ENCODE results near the gene SLC7A1. TPM values are rescaled to one million over a fixed set of nuclear protein-coding genes. Genes with fewer than 3 reads are reported as not detected.

Gene SLC7A1
- total and polyA plus RNA-seq, 12 donors, result 3.8 to 29.2 (median 17.4) TPM

GRCh38 chr13:29516012-29516411 is 79.5 kb downstream of the SLC7A1 start:
- DNase-seq, result no peak
- TF ChIP-seq CTCF (IDR thresholded peaks at IDR 0.05), result no peak
- no peaks in the 10 kb centered on the region for H3K9me3 ChIP-seq
- H3K27ac ChIP-seq, result no peak overlapping the region
- H3K27me3 ChIP-seq, result no peaks in the 10 kb centered on the region
- H3K4me3 ChIP-seq, result no peak overlapping the region
- no peak for ATAC-seq
- intact Hi-C loops (cut with DNase I), result loop anchor here in 1 of 10 donors (10.0 kb wide), 1 partner anchor 409 kb away; no protein-coding TSS in a partner anchor
- H3K36me3 ChIP-seq, result peaks cover 0 to 78% (median 8%) of the 10 kb centered on the region in 9 donors
- peaks cover 0 to 9% (median 0%) of the 10 kb centered on the region in 9 donors for H3K4me1 ChIP-seq
- WGBS, 2 donors, result 95 to 96% methylated on average over 11 of the region's 11 CpGs

- ATAC-seq (no peak), DNase-seq (no peak)
- WGBS, 2 donors, result 91 to 95% methylated on average over 7 of the region's 7 CpGs
- no peaks in the 10 kb centered on the region for H3K9me3 ChIP-seq
- intact Hi-C loops (cut with DNase I), result loop anchor here in 1 of 10 donors (10.0 kb wide), 1 partner anchor 409 kb away; no protein-coding TSS in a partner anchor
- peaks cover 0 to 73% (median 8%) of the 10 kb centered on the region in 9 donors for H3K36me3 ChIP-seq
- no peak for TF ChIP-seq CTCF (IDR thresholded peaks at IDR 0.05)
- peaks cover 0 to 9% (median 0%) of the 10 kb centered on the region in 9 donors for H3K4me1 ChIP-seq
- H3K27me3 ChIP-seq, result no peaks in the 10 kb centered on the region
- H3K4me3 ChIP-seq, result no peak overlapping the region
- no peak overlapping the region for H3K27ac ChIP-seq
These were observed 80.1 kb downstream of the SLC7A1 start for GRCh38 chr13:29515372-29515771.

- no peak for TF ChIP-seq CTCF (IDR thresholded peaks at IDR 0.05)
- no peak overlapping the region for H3K27ac ChIP-seq
- ATAC-seq, result peak in 2 of 8 donors; percentile 4 to 9
- peaks cover 0 to 70% (median 8%) of the 10 kb centered on the region in 9 donors for H3K36me3 ChIP-seq
- WGBS, 2 donors, result 80 to 86% methylated on average over 13 of the region's 13 CpGs
- no peak overlapping the region for H3K4me3 ChIP-seq
- DNase-seq, result no peak
- peaks cover 0 to 9% (median 0%) of the 10 kb centered on the region in 9 donors for H3K4me1 ChIP-seq
- no peaks in the 10 kb centered on the region for H3K27me3 ChIP-seq
- H3K9me3 ChIP-seq, result no peaks in the 10 kb centered on the region
- intact Hi-C loops (cut with DNase I), result loop anchor here in 2 of 10 donors (5.0 to 10.0 kb wide), 2 partner anchors 410 to 602 kb away; no protein-coding TSS in a partner anchor
These were observed 80.7 kb downstream of the SLC7A1 start for GRCh38 chr13:29514720-29515310.

- Histone ChIP-seq H3K4me1 (peaks cover 0 to 12% (median 3%) of the 10 kb centered on the region in 9 donors), H3K4me3 (no peak overlapping the region), H3K36me3 (peaks cover 0 to 63% (median 8%) of the 10 kb centered on the region in 9 donors), H3K27ac (peak overlapping the region in 2 of 10 donors; percentile 15 to 16), H3K27me3 (no peaks in the 10 kb centered on the region), H3K9me3 (no peaks in the 10 kb centered on the region)
- DNase-seq, result no peak
- ATAC-seq, result peak in 5 of 8 donors; percentile 36 to 59 (median 56)
- intact Hi-C loops (cut with DNase I), result loop anchor here in 2 of 10 donors (5.0 to 10.0 kb wide), 2 partner anchors 411 to 603 kb away; no protein-coding TSS in a partner anchor
- WGBS, 2 donors, result 86% methylated on average over 32 of the region's 32 CpGs
- TF ChIP-seq CTCF (IDR thresholded peaks at IDR 0.05), result no peak
These were observed 81.3 kb downstream of the SLC7A1 start for GRCh38 chr13:29513981-29514719.
